Measurements from ENCODE around the gene KIAA0930. TPM values are rescaled to one million over a fixed set of nuclear protein-coding genes. Genes with fewer than 3 reads are reported as not detected.

Gene KIAA0930
- total RNA-seq, 1 donor from 2014 or later = 22.3 TPM

- intact Hi-C loops (cut with DNase I) = loop anchor here (5.0 to 10.0 kb wide), 3 partner anchors 78 to 150 kb away; partner anchors contain the start of gene KIAA0930
- no peak for DNase-seq (ENCODE audit: missing footprints)
- peak; percentile 33 for ATAC-seq
Observed at GRCh38 chr22:45164270-45165088, 76.2 kb downstream of the KIAA0930 start.

- DNase-seq (ENCODE audit: missing footprints) (peak; percentile 98), ATAC-seq (peak; percentile 97)
- intact Hi-C loops (cut with DNase I) = loop anchor here (5.0 to 10.0 kb wide), 3 partner anchors 79 to 151 kb away; partner anchors contain the start of gene KIAA0930
Observed at GRCh38 chr22:45163451-45164269, 77.0 kb downstream of the KIAA0930 start, which contains the start of gene NUP50. Gene NUP50 (plus strand): TSS chr22:45163925. CDS start chr22:45168178, 4,253 bp downstream.

GRCh38 chr22:45163099-45163450 is 77.6 kb downstream of the KIAA0930 start:
- ATAC-seq (peak; percentile 38), DNase-seq (ENCODE audit: missing footprints) (no peak)
- intact Hi-C loops (cut with DNase I) = loop anchor here (5.0 to 10.0 kb wide), 3 partner anchors 79 to 152 kb away; partner anchors contain the start of gene KIAA0930

- no peak for ATAC-seq
- intact Hi-C loops (cut with DNase I) = loop anchor here (5.0 to 10.0 kb wide), 3 partner anchors 80 to 152 kb away; partner anchors contain the start of gene KIAA0930
- no peak for DNase-seq (ENCODE audit: missing footprints)
Observed at GRCh38 chr22:45162531-45162930, 78.2 kb downstream of the KIAA0930 start.

- intact Hi-C loops (cut with DNase I) = loop anchor here (5.0 to 10.0 kb wide), 3 partner anchors 82 to 155 kb away; partner anchors contain the start of gene KIAA0930
- DNase-seq (ENCODE audit: missing footprints) = no peak
- ATAC-seq = no peak
Observed at GRCh38 chr22:45159652-45160462, 80.8 kb downstream of the KIAA0930 start.

GRCh38 chr22:45157907-45158306 is 82.8 kb downstream of the KIAA0930 start:
- DNase-seq (ENCODE audit: missing footprints) (no peak), ATAC-seq (no peak)
- intact Hi-C loops (cut with DNase I) = no loop called here

- DNase-seq (ENCODE audit: missing footprints) = no peak
- intact Hi-C loops (cut with DNase I) = no loop called here
- ATAC-seq = no peak
Observed at GRCh38 chr22:45155050-45155840, 85.4 kb downstream of the KIAA0930 start.

GRCh38 chr22:45154383-45154782 is 86.3 kb downstream of the KIAA0930 start:
- ATAC-seq = no peak
- intact Hi-C loops (cut with DNase I) = no loop called here

GRCh38 chr22:45151503-45151902 is 89.2 kb downstream of the KIAA0930 start:
- ATAC-seq (no peak), DNase-seq (ENCODE audit: missing footprints) (no peak)
- intact Hi-C loops (cut with DNase I) = no loop called here

More at GRCh38 chr22:45154383-45154782, 86.3 kb downstream of the KIAA0930 start:
- no peak for DNase-seq (ENCODE audit: missing footprints)

- DNase-seq (ENCODE audit: missing footprints) (no peak), ATAC-seq (no peak)
- intact Hi-C loops (cut with DNase I) = no loop called here
Observed at GRCh38 chr22:45150139-45150538, 90.6 kb downstream of the KIAA0930 start.

- ATAC-seq (no peak), DNase-seq (ENCODE audit: missing footprints) (no peak)
- intact Hi-C loops (cut with DNase I) = no loop called here
Observed at GRCh38 chr22:45149671-45150070, 91.0 kb downstream of the KIAA0930 start.

GRCh38 chr22:45144916-45145315 is 95.8 kb downstream of the KIAA0930 start:
- DNase-seq (ENCODE audit: missing footprints) = no peak
- intact Hi-C loops (cut with DNase I) = no loop called here
- no peak for ATAC-seq

GRCh38 chr22:45142376-45142775 is 98.3 kb downstream of the KIAA0930 start:
- no peak for DNase-seq (ENCODE audit: missing footprints)
- intact Hi-C loops (cut with DNase I) = no loop called here
- ATAC-seq = no peak

Small RNA genes within 50 kb of the gene (microRNA-seq; reads per million reads assigned to microRNA genes)
- gene MIR1249 = 2.2 reads per million

Other genes with a start within 250 kb of the KIAA0930 start
- not detected for gene PHF21B, start 230.9 kb downstream of the KIAA0930 start, total RNA-seq
- 15.2 TPM for gene NUP50, start 77.0 kb downstream of the KIAA0930 start, total RNA-seq
- gene UPK3A, start 44.1 kb upstream of the KIAA0930 start, total RNA-seq = 0.54 TPM
- 18.7 TPM for gene FAM118A, start 69.0 kb upstream of the KIAA0930 start, total RNA-seq
- gene SMC1B, start 172.7 kb upstream of the KIAA0930 start, total RNA-seq = not detected
- gene RIBC2, start 172.8 kb upstream of the KIAA0930 start, total RNA-seq = 0.51 TPM